ENCODE measurements around the gene CFAP92.

CFAP92 gene

GRCh38 chr3:128993461-128994172 is at the start of gene CFAP92:
TSS of gene CFAP92 (minus strand) at chr3:128994076. CDS start at chr3:128993304, 772 bp downstream.
- no peak within 1 kb of the TSS for H3K27ac ChIP-seq

GRCh38 chr3:129040579-129041300 is 46.9 kb upstream of the CFAP92 start:
- ChIA-PET POLR2A (ENCODE audit: low non-redundant PET) (no interaction called here), CTCF (interaction anchor here (0.7 kb wide), 1 partner anchor 58 kb away, joined by 3 read pairs; no protein-coding TSS in a partner anchor)
- no peak overlapping the region for H3K27ac ChIP-seq
- no peak for TF ChIP-seq CTCF (conservative IDR thresholded peaks at IDR 0.05; ENCODE audit: low read depth)
- no peak for DNase-seq (ENCODE audit: low spot score)

More at GRCh38 chr3:128993461-128994172, at the start of gene CFAP92:
- peak; percentile 90 for DNase-seq (ENCODE audit: low spot score)
- TF ChIP-seq CTCF (conservative IDR thresholded peaks at IDR 0.05; ENCODE audit: low read depth), result no peak
- POLR2A ChIA-PET (ENCODE audit: low non-redundant PET), result interaction anchor here (0.8 kb wide), 1 partner anchor 18 kb away, joined by 3 read pairs; no protein-coding TSS in a partner anchor
- CTCF ChIA-PET, result interaction anchor here (0.7 to 2.9 kb wide), 4 partner anchors 9 to 881 kb away, joined by 3 to 15 read pairs (median 8); no protein-coding TSS in a partner anchor

DNA sequence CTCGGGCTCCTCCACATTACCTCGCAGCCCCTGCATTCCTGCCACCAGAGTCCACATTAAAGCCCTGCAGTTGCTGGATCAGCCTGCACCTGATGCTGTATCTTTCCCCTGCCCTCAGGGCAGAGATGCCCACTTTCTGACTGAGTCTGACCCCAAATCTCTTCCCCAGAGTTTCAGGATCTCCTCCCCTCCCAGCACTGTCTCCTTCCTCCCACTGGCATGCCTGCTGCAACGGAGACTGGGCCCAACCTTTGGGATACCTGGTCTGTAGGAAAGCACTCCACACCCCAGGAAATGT is 46.1 kb upstream of the CFAP92 start:
- H3K27ac ChIP-seq, result no peak overlapping the region
- TF ChIP-seq CTCF (conservative IDR thresholded peaks at IDR 0.05; ENCODE audit: low read depth), result no peak
- ChIA-PET POLR2A (ENCODE audit: low non-redundant PET) (no interaction called here), CTCF (interaction anchor here (1.4 kb wide), 1 partner anchor 14 kb away, joined by 5 read pairs; no protein-coding TSS in a partner anchor)
- no peak for DNase-seq (ENCODE audit: low spot score)

DNA sequence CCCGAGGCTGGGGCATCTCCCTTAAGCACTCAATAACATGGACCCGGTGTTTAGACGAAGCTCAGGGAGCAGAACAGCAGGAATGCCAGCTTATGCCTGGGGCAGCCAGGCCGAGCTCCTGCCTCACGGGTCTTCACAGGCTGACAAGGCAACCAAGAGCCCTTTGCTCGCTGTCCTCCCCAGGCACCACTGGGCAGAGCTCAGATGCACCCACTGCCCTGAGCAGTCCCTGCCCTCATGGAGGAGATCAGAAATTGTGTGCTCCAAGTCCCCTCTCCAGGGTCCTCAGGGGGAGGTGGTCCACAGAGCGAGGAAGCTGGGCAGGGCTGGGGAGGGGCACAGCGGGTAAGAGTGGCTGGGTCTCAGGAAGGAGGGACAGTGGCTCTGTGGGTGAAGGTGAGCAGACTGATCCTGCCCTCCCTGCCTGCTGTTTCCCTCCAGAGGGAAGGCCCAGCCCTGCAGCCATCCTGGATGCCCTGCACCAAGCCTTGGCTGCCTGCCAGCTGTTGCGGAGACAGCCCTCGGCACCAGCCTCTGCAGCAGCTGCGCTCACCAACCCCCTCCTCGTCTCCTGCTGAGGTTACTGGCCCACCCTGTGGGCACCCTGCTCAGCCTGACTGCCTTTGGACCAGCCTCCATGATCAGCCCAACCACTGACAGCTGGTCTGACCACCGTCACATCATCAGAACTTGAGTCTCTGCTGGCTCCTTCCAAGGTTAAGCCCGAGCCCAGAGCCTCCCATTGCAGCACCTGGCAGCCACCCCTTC is 45.6 kb upstream of the CFAP92 start:
- POLR2A ChIA-PET (ENCODE audit: low non-redundant PET), result no interaction called here
- H3K27ac ChIP-seq, result no peak overlapping the region
- no peak for DNase-seq (ENCODE audit: low spot score)
- no peak for TF ChIP-seq CTCF (conservative IDR thresholded peaks at IDR 0.05; ENCODE audit: low read depth)
- CTCF ChIA-PET, result interaction anchor here (1.4 kb wide), 1 partner anchor 14 kb away, joined by 5 read pairs; no protein-coding TSS in a partner anchor

- no peak for DNase-seq (ENCODE audit: low spot score)
- H3K27ac ChIP-seq, result no peak overlapping the region
- CTCF ChIA-PET, result interaction anchor here (0.7 kb wide), 2 partner anchors 12 to 949 kb away, joined by 3 to 7 read pairs; no protein-coding TSS in a partner anchor
- POLR2A ChIA-PET (ENCODE audit: low non-redundant PET), result no interaction called here
- TF ChIP-seq CTCF (conservative IDR thresholded peaks at IDR 0.05; ENCODE audit: low read depth), result no peak
These were observed 44.4 kb upstream of the CFAP92 start for GRCh38 chr3:129038121-129038855.
